ENCODE measurements around the gene CYP3A7.

DNA sequence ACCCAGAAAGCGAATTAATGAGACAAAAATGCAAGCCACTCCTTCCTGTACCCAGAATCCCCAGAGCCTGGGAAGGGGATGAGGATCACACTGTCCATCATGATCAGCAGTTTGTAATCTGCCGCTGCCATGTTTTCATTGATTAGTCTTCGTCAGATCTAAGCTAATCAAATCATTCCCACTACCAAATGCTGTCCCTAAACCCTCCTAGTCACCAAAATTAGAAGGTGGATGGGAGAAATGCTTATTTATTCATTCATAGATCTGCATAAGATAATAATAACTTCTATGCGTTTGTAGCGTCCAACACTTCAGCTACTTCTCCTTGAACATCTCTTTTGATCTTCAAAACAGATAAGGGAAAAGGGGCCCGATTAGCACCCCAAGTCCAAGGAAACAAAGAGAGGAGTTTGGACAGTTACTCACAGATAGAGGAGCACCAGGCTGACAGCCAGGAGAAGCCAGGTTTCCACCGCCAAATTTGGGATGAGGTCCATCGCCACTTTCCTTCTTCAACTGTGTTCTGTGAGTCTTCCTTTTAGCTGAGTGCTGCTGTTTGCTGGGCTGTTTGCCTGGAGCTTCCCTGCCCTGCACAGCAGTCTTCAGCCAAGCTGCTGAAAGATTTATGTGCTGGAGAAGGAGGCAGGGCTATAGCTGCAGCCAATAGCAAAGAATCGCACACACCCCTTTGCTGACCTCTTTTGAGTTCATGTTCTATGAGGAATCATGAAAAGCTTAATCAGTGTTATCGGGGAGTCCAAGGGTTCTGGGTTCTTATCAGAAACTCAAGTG, 55.4 kb downstream of the CYP3A7 start, which contains the start of gene CYP3A5:
- TF ChIP-seq POLR2AphosphoS5 (IDR thresholded peaks at IDR 0.05; ENCODE audit: low read depth, low read length) (no peak), TEAD4 (IDR thresholded peaks at IDR 0.05; ENCODE audit: borderline replicate concordance, insufficient read depth) (no peak), MAX (IDR thresholded peaks at IDR 0.05; ENCODE audit: low read depth) (no peak), CTCF (IDR thresholded peaks at IDR 0.05) (no peak), EP300 (IDR thresholded peaks at IDR 0.05; ENCODE audit: borderline replicate concordance in 1 of 2, low read depth in 1 of 2, low read length in 1 of 2) (no peak)

Measured in SK-N-SH (cell line).